IPS DF 6.9 (cell line): Measurements from ENCODE around the gene PCDHGA11.
"Not testable (repeated sequence)": the region's sequence is repeated elsewhere in the genome, so short reads cannot be mapped to it uniquely, and the experiment has no call there.

Experiments
- DNase-seq: peaks from one replicate; pipeline ENCODE4 v3.0.0-alpha.2; 2013; ENCODE audit warnings: low read depth, low spot score
- H3K27ac ChIP-seq: one replicate; pipeline ENCODE4 v1.5.1; 2013; ENCODE audit warnings: low read length, control low read depth
- H3K27me3 ChIP-seq: 2 replicates; pipeline ENCODE4 v1.6.1; 2013; ENCODE audit warnings: mild to moderate bottlenecking, low read length; ENCODE audit not compliant: control insufficient read depth, insufficient read depth
- H3K36me3 ChIP-seq: 2 replicates; pipeline ENCODE4 v1.6.1; 2013; ENCODE audit warnings: low read length; ENCODE audit not compliant: control insufficient read depth, insufficient read depth
- H3K4me1 ChIP-seq: 2 replicates; pipeline ENCODE4 v1.6.1; 2013; ENCODE audit warnings: low read length; ENCODE audit not compliant: control insufficient read depth, insufficient read depth
- H3K4me3 ChIP-seq: 2 replicates; pipeline ENCODE4 v1.5.1; 2013; ENCODE audit warnings: mild to moderate bottlenecking, low read length
- H3K9me3 ChIP-seq: 2 replicates; pipeline ENCODE4 v1.6.1; 2013; ENCODE audit warnings: low read length, inconsistent platforms; ENCODE audit not compliant: control insufficient read depth, insufficient read depth
- WGBS: extraction: QIAGEN DNeasy Blood & Tissue Kit; methylation state at CpG from one replicate; pipeline ENCODE4 v1.1.7; 2013; ENCODE audit warnings: mixed read lengths, missing lambda C conversion rate; ENCODE audit not compliant: insufficient read length, insufficient coverage; 5-methylcytosine and 5-hydroxymethylcytosine counted together

Gene PCDHGA11

DNA sequence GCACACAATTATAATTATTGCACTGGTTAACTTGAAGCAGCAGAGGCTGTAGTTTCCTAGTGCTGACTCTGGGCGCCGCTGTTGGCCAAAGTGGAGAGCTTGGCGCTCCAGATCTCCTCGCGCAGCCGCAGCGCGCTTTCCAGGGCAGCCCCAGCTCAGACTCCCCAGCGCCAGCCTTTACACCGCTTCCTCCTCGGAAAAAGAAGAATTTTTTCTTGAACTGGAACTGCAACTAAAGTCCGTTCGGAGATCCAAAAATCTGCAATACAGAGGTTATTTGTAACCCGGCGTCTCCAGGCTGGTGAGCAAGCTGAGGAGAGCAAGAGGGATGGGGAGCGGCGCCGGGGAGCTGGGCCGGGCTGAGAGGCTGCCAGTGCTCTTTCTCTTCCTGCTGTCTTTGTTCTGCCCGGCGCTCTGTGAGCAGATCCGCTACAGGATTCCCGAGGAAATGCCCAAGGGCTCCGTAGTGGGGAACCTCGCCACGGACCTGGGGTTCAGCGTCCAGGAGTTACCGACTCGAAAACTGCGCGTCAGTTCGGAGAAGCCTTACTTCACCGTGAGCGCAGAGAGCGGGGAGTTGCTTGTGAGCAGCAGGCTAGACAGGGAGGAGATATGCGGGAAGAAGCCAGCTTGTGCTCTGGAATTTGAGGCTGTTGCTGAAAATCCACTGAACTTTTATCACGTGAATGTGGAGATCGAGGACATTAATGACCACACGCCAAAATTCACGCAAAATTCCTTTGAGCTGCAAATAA is 33.1 kb upstream of the PCDHGA11 start, which contains the start of gene PCDHGB4:
PCDHGB4 (plus strand) TSS at position 142 of the 755 bp plus-strand sequence; CDS start at position 329, 187 bp downstream.
- H3K36me3 ChIP-seq, H3K27me3 ChIP-seq, DNase-seq, H3K9me3 ChIP-seq, H3K27ac ChIP-seq, H3K4me1 ChIP-seq: not testable (repeated sequence)
- peak within 1 kb of the TSS; percentile 66; the same call in 1 of the 2 replicates for H3K4me3 ChIP-seq
- no CpG with 5 or more reads among the region's 40 CpGs for WGBS

- Histone ChIP-seq H3K27me3 (peaks cover 3% of the 10 kb centered on the region; the same call in 1 of the 2 replicates), H3K4me3 (no peak overlapping the region), H3K9me3 (peaks cover 3% of the 10 kb centered on the region), H3K4me1 (peaks cover 1% of the 10 kb centered on the region; the same call in 1 of the 2 replicates), H3K36me3 (peaks cover 6% of the 10 kb centered on the region), H3K27ac (no peak overlapping the region)
- WGBS, result no CpG with 5 or more reads among the region's 10 CpGs
- no peak for DNase-seq
Measured at GRCh38 chr5:141388661-141389060, 32.2 kb upstream of the PCDHGA11 start.

DNA sequence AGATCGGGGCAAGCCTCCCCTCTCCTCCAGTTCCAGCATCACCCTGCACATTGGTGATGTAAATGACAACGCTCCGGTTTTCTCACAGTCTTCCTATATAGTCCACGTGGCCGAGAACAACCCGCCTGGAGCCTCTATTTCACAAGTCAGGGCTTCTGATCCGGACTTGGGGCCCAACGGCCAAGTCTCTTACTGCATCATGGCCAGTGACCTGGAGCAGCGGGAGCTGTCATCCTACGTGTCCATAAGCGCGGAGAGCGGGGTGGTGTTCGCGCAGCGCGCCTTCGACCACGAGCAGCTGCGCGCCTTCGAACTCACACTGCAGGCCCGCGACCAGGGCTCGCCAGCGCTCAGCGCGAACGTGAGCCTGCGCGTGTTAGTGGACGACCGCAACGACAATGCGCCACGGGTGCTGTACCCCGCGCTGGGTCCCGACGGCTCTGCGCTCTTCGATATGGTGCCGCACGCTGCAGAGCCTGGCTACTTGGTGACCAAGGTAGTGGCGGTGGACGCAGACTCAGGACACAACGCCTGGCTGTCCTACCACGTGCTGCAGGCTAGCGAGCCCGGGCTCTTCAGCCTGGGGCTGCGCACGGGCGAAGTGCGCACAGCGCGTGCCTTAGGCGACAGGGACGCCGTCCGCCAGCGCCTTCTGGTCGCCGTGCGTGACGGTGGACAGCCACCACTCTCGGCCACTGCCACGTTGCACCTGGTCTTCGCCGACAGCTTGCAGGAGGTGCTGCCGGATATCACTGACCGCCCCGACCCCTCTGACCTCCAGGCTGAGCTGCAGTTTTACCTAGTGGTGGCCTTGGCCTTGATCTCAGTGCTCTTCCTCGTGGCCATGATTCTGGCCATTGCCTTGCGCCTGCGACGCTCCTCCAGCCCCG is 31.5 kb upstream of the PCDHGA11 start:
- no peak overlapping the region for H3K27ac ChIP-seq
- H3K27me3 ChIP-seq, result peaks cover 3% of the 10 kb centered on the region; the same call in 1 of the 2 replicates
- H3K9me3 ChIP-seq, result peaks cover 3% of the 10 kb centered on the region
- DNase-seq, result no peak
- peaks cover 1% of the 10 kb centered on the region; the same call in 1 of the 2 replicates for H3K4me1 ChIP-seq
- no peak overlapping the region for H3K4me3 ChIP-seq
- peaks cover 6% of the 10 kb centered on the region for H3K36me3 ChIP-seq
- no CpG with 5 or more reads among the region's 77 CpGs for WGBS

DNA sequence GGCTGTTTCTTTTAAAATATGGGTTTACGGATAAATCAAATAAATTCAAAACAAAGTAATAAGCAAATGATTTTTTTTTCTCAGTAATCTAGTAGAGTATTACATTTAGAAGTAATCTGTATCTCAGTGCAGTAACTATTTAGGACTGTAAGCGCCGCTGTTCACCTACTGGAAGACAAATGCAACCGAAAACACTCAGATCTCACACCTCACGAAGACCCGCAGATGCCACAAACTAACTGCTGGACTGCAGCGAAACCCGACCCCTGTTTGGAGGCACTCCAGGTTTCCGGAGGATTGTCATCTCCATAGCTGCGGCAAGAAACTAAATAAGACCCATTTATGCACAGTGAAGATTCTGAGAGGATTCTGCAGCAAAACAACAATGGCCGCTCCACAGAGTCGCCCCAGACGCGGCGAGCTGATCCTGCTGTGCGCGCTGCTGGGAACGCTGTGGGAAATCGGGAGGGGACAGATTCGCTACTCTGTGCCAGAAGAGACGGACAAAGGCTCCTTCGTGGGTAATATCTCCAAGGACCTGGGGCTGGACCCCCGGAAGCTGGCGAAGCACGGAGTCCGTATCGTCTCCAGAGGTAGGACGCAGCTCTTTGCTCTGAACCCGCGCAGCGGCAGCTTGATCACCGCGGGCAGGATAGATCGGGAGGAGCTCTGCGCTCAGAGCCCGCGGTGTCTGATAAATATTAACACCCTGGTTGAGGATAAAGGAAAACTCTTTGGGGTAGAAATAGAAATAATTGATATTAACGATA is 28.2 kb upstream of the PCDHGA11 start, which contains the start of gene PCDHGA8:
PCDHGA8 (plus strand) TSS at position 205 of the 770 bp plus-strand sequence; CDS start at position 386, 181 bp downstream.
- DNase-seq, result no peak
- peaks cover 3% of the 10 kb centered on the region; the same call in 1 of the 2 replicates for H3K27me3 ChIP-seq
- H3K27ac ChIP-seq, result no peak within 1 kb of the TSS
- peaks cover 6% of the 10 kb centered on the region for H3K36me3 ChIP-seq
- peaks cover 1% of the 10 kb centered on the region; the same call in 1 of the 2 replicates for H3K4me1 ChIP-seq
- H3K4me3 ChIP-seq, result no peak within 1 kb of the TSS
- H3K9me3 ChIP-seq, result peaks cover 3% of the 10 kb centered on the region
- WGBS, result no CpG with 5 or more reads among the region's 38 CpGs

DNA sequence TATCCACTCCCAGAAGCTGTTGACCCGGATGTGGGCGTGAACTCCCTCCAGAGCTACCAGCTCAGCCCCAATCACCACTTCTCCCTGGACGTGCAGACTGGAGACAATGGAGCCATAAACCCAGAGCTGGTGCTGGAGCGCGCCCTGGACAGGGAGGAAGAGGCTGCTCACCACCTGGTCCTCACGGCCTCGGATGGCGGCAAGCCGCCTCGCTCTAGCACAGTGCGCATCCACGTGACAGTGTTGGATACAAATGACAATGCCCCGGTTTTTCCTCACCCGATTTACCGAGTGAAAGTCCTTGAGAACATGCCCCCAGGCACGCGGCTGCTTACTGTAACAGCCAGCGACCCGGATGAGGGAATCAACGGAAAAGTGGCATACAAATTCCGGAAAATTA is 27.6 kb upstream of the PCDHGA11 start:
- peaks cover 1% of the 10 kb centered on the region; the same call in 1 of the 2 replicates for H3K4me1 ChIP-seq
- H3K4me3 ChIP-seq, result no peak overlapping the region
- H3K9me3 ChIP-seq, result peaks cover 3% of the 10 kb centered on the region
- peaks cover 1% of the 10 kb centered on the region; the same call in 1 of the 2 replicates for H3K27me3 ChIP-seq
- no peak for DNase-seq
- peaks cover 6% of the 10 kb centered on the region for H3K36me3 ChIP-seq
- WGBS, result no CpG with 5 or more reads among the region's 21 CpGs
- H3K27ac ChIP-seq, result no peak overlapping the region

GRCh38 chr5:141394401-141395187 is 26.3 kb upstream of the PCDHGA11 start:
- H3K4me3 ChIP-seq, H3K9me3 ChIP-seq, DNase-seq, H3K36me3 ChIP-seq, H3K27me3 ChIP-seq, H3K27ac ChIP-seq, H3K4me1 ChIP-seq: not testable (repeated sequence)
- no CpG with 5 or more reads among the region's 53 CpGs for WGBS

- not testable (repeated sequence) for H3K9me3 ChIP-seq, H3K36me3 ChIP-seq, H3K27me3 ChIP-seq, H3K27ac ChIP-seq, H3K4me3 ChIP-seq, DNase-seq, H3K4me1 ChIP-seq
- 100% methylated on average over 1 of the region's 43 CpGs for WGBS
Measured at GRCh38 chr5:141397756-141398551, 22.9 kb upstream of the PCDHGA11 start, which contains the start of gene PCDHGB5. Gene PCDHGB5 (plus strand): TSS chr5:141397947. CDS start chr5:141398128, 181 bp downstream.

- WGBS, result no CpG with 5 or more reads among the region's 15 CpGs
- no peak overlapping the region for H3K4me3 ChIP-seq
- no peak overlapping the region for H3K27ac ChIP-seq
- H3K9me3 ChIP-seq, result no peaks in the 10 kb centered on the region; the same call in 1 of the 2 replicates
- no peaks in the 10 kb centered on the region for H3K4me1 ChIP-seq
- no peaks in the 10 kb centered on the region for H3K27me3 ChIP-seq
- DNase-seq, result no peak
- H3K36me3 ChIP-seq, result no peaks in the 10 kb centered on the region
Measured at GRCh38 chr5:141398608-141399007, 22.2 kb upstream of the PCDHGA11 start.
